HepG2 (cell line): Measurements from ENCODE around the gene PRSS12. TPM values are rescaled to one million over a fixed set of nuclear protein-coding genes. Genes with fewer than 3 reads are reported as not detected.

ENCODE experiments used
- ATAC-seq: fragments of 200-7000 bp; cut with Tn5 transposase; 3 replicates; pipeline ENCODE4 v1.9.1; 2020; ENCODE audit warnings: mild to moderate bottlenecking, moderate library complexity
- BruUV-seq: library from RNA; stranded (reverse); fragments of 400-500 nt; replicated peaks from 2 replicates; lab custom pipeline; 2021; lab: Mats Ljungman, UMichigan
- CTCF ChIA-PET: fragments of 300-600 bp; formaldehyde crosslinking; extraction: SDS; loops from one replicate; lab custom pipeline; 2021; ENCODE audit warnings: low total read pairs, inconsistent platforms, low intra/inter-chr PET ratio; lab: Yijun Ruan, JAX
- POLR2A ChIA-PET: fragments of 350-600 bp; sonication (Branson Sonifier 250); formaldehyde crosslinking; loops from one replicate; lab custom pipeline; 2020; ENCODE audit warnings: antibody characterized with exemption, inconsistent platforms; lab: Yijun Ruan, JAX
- DNase-seq: peaks from one replicate; pipeline ENCODE4 v3.0.0-alpha.2; 2015; ENCODE audit warnings: low spot score
- FAIRE-seq: peaks from 3 replicates; lab custom pipeline; 2011; peaks lifted over from hg19 to GRCh38; lab: Jason Lieb, UNC
- H2AFZ ChIP-seq: one replicate; pipeline ENCODE4 v1.6.1; 2011; ENCODE audit warnings: low read length, inconsistent platforms
- H3K27ac ChIP-seq: fragments of 300-600 bp; 3 replicates; pipeline ENCODE4 v1.8.0; 2011; ENCODE audit warnings: mixed run types, mild to moderate bottlenecking, mixed read lengths, low read length, inconsistent platforms; ENCODE audit not compliant: insufficient read depth; ENCODE audit errors: extremely low read length
- H3K27me3 ChIP-seq, 2 experiments: fragments of 200-600 bp in 1 of 2; 2 replicates in 1 of 2; 3 replicates in 1 of 2; pipeline versions ENCODE4 v1.6.0 to v1.8.0; 2011; ENCODE audit warnings: low read length in 2 of 2, mild to moderate bottlenecking in 2 of 2, moderate library complexity in 2 of 2, inconsistent platforms in 1 of 2; ENCODE audit not compliant: insufficient read depth in 2 of 2, control insufficient read depth in 1 of 2
- H3K36me3 ChIP-seq, 2 experiments: fragments of 200-600 bp in 1 of 2; replicated peaks in 1 of 2; 2 replicates in 1 of 2; 3 replicates in 1 of 2; pipeline versions ENCODE4 v1.5.1 to v1.8.0; 2011; ENCODE audit warnings: low read length in 2 of 2, inconsistent platforms in 1 of 2; ENCODE audit not compliant: insufficient read depth in 2 of 2, control insufficient read depth in 1 of 2
- H3K4me1 ChIP-seq: 2 replicates; pipeline ENCODE4 v1.5.1; 2012; ENCODE audit warnings: low read length, inconsistent platforms; ENCODE audit not compliant: insufficient read depth
- H3K4me2 ChIP-seq: 2 replicates; pipeline ENCODE4 v1.6.0; 2011; ENCODE audit warnings: low read depth, low read length, inconsistent platforms
- H3K4me3 ChIP-seq, 3 experiments: fragments of 200-600 bp in 1 of 3; sonication (generic), shearing (Covaris generic) in 1 of 3; replicated peaks in 1 of 3; 2 replicates each; pipeline ENCODE4 v1.5.1; 2011 to 2016; ENCODE audit warnings: low read length in 3 of 3, inconsistent platforms in 2 of 3, low read depth in 2 of 3, mild to moderate bottlenecking in 2 of 3, control low read depth in 1 of 3, mixed read lengths in 1 of 3; ENCODE audit not compliant: insufficient read depth in 1 of 3
- H3K79me2 ChIP-seq: one replicate; pipeline ENCODE4 v1.6.1; 2011; ENCODE audit warnings: low read length, inconsistent platforms; ENCODE audit not compliant: insufficient read depth
- H3K9ac ChIP-seq: 2 replicates; pipeline ENCODE4 v1.6.0; 2011; ENCODE audit warnings: mild to moderate bottlenecking, low read depth, low read length, inconsistent platforms; ENCODE audit not compliant: insufficient read depth
- H3K9me3 ChIP-seq: 2 replicates; pipeline ENCODE4 v1.5.1; 2012; ENCODE audit warnings: mild to moderate bottlenecking, low read length
- H4K20me1 ChIP-seq: 2 replicates; pipeline ENCODE4 v1.6.0; 2011; ENCODE audit warnings: inconsistent platforms, mild to moderate bottlenecking, low read length, moderate library complexity; ENCODE audit not compliant: insufficient read depth
- AKAP8 ChIP-seq: sonication (generic); formaldehyde crosslinking; IDR thresholded peaks from 2 replicates; pipeline ENCODE4 v1.5.1; 2020; ENCODE audit warnings: mild to moderate bottlenecking, missing genetic modification reagents
- ARID3A ChIP-seq: IDR thresholded peaks from 2 replicates; pipeline ENCODE4 v1.6.1; 2012; ENCODE audit warnings: low read depth, low read length, improper control_type of control experiment
- ATF7 ChIP-seq, 2 experiments: fragments of 450-650 bp in 1 of 2; sonication (generic) in 1 of 2; formaldehyde crosslinking in 1 of 2; IDR thresholded peaks; 2 replicates each; pipeline versions ENCODE4 v1.4.0 to v1.6.1; 2016 to 2020; ENCODE audit warnings: antibody characterized with exemption in 1 of 2, mild to moderate bottlenecking in 1 of 2, missing genetic modification reagents in 1 of 2
- CREB1 ChIP-seq, 2 experiments: fragments of 450-650 bp in 1 of 2; IDR thresholded peaks; 2 replicates each; pipeline ENCODE4 v1.6.1; 2016 to 2017; ENCODE audit warnings: control low read depth in 1 of 2, mild to moderate bottlenecking in 1 of 2, missing compliant biosample characterization in 1 of 2, missing genetic modification characterization in 1 of 2
- FOSL1 ChIP-seq: sonication (generic); formaldehyde crosslinking; IDR thresholded peaks from 2 replicates; pipeline ENCODE4 v1.9.0; 2021; ENCODE audit warnings: missing genetic modification reagents, borderline replicate concordance
- GATA4 ChIP-seq: sonication (generic); IDR thresholded peaks from 2 replicates; pipeline ENCODE4 v1.6.1; 2016; ENCODE audit warnings: antibody characterized with exemption, low read depth, borderline replicate concordance
- MYPOP ChIP-seq: sonication (generic); formaldehyde crosslinking; IDR thresholded peaks from 2 replicates; pipeline ENCODE4 v1.8.1; 2023; ENCODE audit warnings: mild to moderate bottlenecking, moderate library complexity, missing genetic modification reagents
- SP140L ChIP-seq: sonication (generic); formaldehyde crosslinking; IDR thresholded peaks from 2 replicates; pipeline ENCODE4 v1.4.0; 2020; ENCODE audit warnings: missing genetic modification reagents, borderline replicate concordance
- TBX2 ChIP-seq: sonication (generic); formaldehyde crosslinking; IDR thresholded peaks from 2 replicates; pipeline ENCODE4 v1.5.0; 2020; ENCODE audit warnings: missing genetic modification reagents, mild to moderate bottlenecking, borderline replicate concordance
- whole genome bisulfite sequencing: methylation state at CpG from one replicate; pipeline ENCODE4 v1.1.6; 2017; ENCODE audit warnings: low lambda C conversion rate; 5-methylcytosine and 5-hydroxymethylcytosine counted together
- in situ Hi-C: cut with HindIII; loops from 2 replicates; pipeline ENCODE4 v1.10.0; 2017; ENCODE audit warnings: low pct_unique_long_range_greater_than_20kb; ENCODE audit not compliant: extremely low pct_ligation_motif_present
- intact Hi-C: fragments of 100-400 bp; cut with micrococcal nuclease; formaldehyde crosslinking; loops from one replicate; pipeline ENCODE4 v1.10.0; 2022; ENCODE audit not compliant: unreplicated experiment
- polyA plus RNA-seq, 8 experiments: library from polyadenylated mRNA; depleted of rRNA in 3 of 8; stranded (reverse) in 7 of 8; unstranded in 1 of 8; fragments of >200 nt; fragmentation: Illumina TruSeq in 4 of 8; extraction: Trizol in 4 of 8; gene quantifications; 2 replicates each; pipeline versions ENCODE4 v1.2.1 to v1.2.3, GENCODE V29; 2011 to 2016; ENCODE audit warnings: low read depth in 4 of 8, missing spikeins in 1 of 8, mixed read lengths in 1 of 8; ENCODE audit not compliant: insufficient read depth in 1 of 8
- total RNA-seq, 5 experiments: library from RNA; depleted of rRNA; stranded (reverse); fragments of >200 nt; fragmentation: Illumina TruSeq; extraction: Trizol; gene quantifications; 2 replicates each; pipeline ENCODE4 v1.2.3, GENCODE V29; 2016; ENCODE audit warnings: low read depth in 1 of 5
- TF ChIP-seq, protein P1 (sequence below): sonication (generic); formaldehyde crosslinking; IDR thresholded peaks from 2 replicates; pipeline ENCODE4 v1.4.0; 2020; ENCODE audit warnings: missing genetic modification reagents
- TF ChIP-seq, protein P2 (sequence below): sonication (generic); formaldehyde crosslinking; IDR thresholded peaks from 2 replicates; pipeline ENCODE4 v1.5.0; 2020; ENCODE audit warnings: mild to moderate bottlenecking, missing genetic modification reagents

PRSS12 gene
- total and polyA plus RNA-seq, 2 of the 13 experiments (the other 11 are each of a cell fraction or from before 2014, with no cell fraction given), result 0.02 TPM; not detected in 1

- no peaks in the 10 kb centered on the region for H3K79me2 ChIP-seq
- ATAC-seq (no peak), FAIRE-seq (no peak)
- BruUV-seq, result no TSS peak
- H4K20me1 ChIP-seq, result no peaks in the 10 kb centered on the region
- no peaks in the 10 kb centered on the region for H3K9me3 ChIP-seq
- H3K27ac ChIP-seq, result no peak overlapping the region
- in situ Hi-C loops, result no loop called here
- no peak overlapping the region for H2AFZ ChIP-seq
- intact Hi-C loops, result no loop called here
- no peaks in the 10 kb centered on the region for H3K36me3 ChIP-seq
- no peaks in the 10 kb centered on the region for H3K27me3 ChIP-seq
- POLR2A ChIA-PET, result no interaction called here
- H3K4me2 ChIP-seq, result no peak overlapping the region
- no peaks in the 10 kb centered on the region for H3K4me1 ChIP-seq
- peak; percentile 71 for TF ChIP-seq ATF7 (IDR thresholded peaks at IDR 0.05)
- no peak for TF ChIP-seq ATF7 (CRISPR knock-in tag; IDR thresholded peaks at IDR 0.05)
- 0 out of 2 replicates have a peak, but pooled peaks have one; percentile 13 for TF ChIP-seq CREB1 (IDR thresholded peaks at IDR 0.05)
- TF ChIP-seq CREB1 (CRISPR knock-in tag; IDR thresholded peaks at IDR 0.05), result no peak
- TF ChIP-seq TBX2 (CRISPR knock-in tag), result no peak
- TF ChIP-seq, all 625 proteins: peak for 2
- Histone ChIP-seq H3K4me3 (no peak overlapping the region), H3K9ac (no peak overlapping the region)
- 0% methylated on average over 1 of the region's 1 CpG for WGBS
- CTCF ChIA-PET, result no interaction called here
- DNase-seq, result no peak
These were observed 14.3 kb downstream of the PRSS12 start for GRCh38 chr4:118338518-118338917.

GRCh38 chr4:118337954-118338353 is 14.8 kb downstream of the PRSS12 start:
- ChIA-PET POLR2A (no interaction called here), CTCF (no interaction called here)
- Histone ChIP-seq H4K20me1 (no peaks in the 10 kb centered on the region), H3K9ac (no peak overlapping the region), H3K4me1 (no peaks in the 10 kb centered on the region), H3K4me2 (no peak overlapping the region), H3K36me3 (no peaks in the 10 kb centered on the region), H3K27me3 (no peaks in the 10 kb centered on the region), H3K27ac (no peak overlapping the region), H2AFZ (no peak overlapping the region), H3K4me3 (no peak overlapping the region), H3K79me2 (no peaks in the 10 kb centered on the region), H3K9me3 (no peaks in the 10 kb centered on the region)
- in situ Hi-C loops (no loop called here), intact Hi-C loops (no loop called here)
- 34% methylated on average over 4 of the region's 4 CpGs for WGBS
- ATAC-seq (no peak), FAIRE-seq (no peak), DNase-seq (no peak)
- BruUV-seq, result no TSS peak
- TF ChIP-seq, protein P1, sequence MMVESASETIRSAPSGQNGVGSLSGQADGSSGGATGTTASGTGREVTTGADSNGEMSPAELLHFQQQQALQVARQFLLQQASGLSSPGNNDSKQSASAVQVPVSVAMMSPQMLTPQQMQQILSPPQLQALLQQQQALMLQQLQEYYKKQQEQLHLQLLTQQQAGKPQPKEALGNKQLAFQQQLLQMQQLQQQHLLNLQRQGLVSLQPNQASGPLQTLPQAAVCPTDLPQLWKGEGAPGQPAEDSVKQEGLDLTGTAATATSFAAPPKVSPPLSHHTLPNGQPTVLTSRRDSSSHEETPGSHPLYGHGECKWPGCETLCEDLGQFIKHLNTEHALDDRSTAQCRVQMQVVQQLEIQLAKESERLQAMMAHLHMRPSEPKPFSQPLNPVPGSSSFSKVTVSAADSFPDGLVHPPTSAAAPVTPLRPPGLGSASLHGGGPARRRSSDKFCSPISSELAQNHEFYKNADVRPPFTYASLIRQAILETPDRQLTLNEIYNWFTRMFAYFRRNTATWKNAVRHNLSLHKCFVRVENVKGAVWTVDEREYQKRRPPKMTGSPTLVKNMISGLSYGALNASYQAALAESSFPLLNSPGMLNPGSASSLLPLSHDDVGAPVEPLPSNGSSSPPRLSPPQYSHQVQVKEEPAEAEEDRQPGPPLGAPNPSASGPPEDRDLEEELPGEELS, result no peak
- TF ChIP-seq FOSL1 (no peak), AKAP8 (no peak), GATA4 (no peak), SP140L (CRISPR knock-in tag) (no peak), MYPOP (no peak), ARID3A (no peak)
- TF ChIP-seq, protein P2, sequence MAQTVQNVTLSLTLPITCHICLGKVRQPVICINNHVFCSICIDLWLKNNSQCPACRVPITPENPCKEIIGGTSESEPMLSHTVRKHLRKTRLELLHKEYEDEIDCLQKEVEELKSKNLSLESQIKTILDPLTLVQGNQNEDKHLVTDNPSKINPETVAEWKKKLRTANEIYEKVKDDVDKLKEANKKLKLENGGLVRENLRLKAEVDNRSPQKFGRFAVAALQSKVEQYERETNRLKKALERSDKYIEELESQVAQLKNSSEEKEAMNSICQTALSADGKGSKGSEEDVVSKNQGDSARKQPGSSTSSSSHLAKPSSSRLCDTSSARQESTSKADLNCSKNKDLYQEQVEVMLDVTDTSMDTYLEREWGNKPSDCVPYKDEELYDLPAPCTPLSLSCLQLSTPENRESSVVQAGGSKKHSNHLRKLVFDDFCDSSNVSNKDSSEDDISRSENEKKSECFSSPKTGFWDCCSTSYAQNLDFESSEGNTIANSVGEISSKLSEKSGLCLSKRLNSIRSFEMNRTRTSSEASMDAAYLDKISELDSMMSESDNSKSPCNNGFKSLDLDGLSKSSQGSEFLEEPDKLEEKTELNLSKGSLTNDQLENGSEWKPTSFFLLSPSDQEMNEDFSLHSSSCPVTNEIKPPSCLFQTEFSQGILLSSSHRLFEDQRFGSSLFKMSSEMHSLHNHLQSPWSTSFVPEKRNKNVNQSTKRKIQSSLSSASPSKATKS, result no peak
